A204.1 (cell line): ENCODE results near the gene SERPINE3.

Experiments
- FAIRE-seq: peaks from 2 replicates; lab custom pipeline; 2012; peaks lifted over from hg19 to GRCh38; lab: Jason Lieb, UNC

SERPINE3 gene

GRCh38 chr13:51339354-51339753, at the start of gene SERPINE3:
TSS of gene SERPINE3 (plus strand) at chr13:51339691. CDS start at chr13:51341092, 1,401 bp downstream.
- FAIRE-seq: no peak

- no peak for FAIRE-seq
Measured at GRCh38 chr13:51291341-51291740, 48.1 kb upstream of the SERPINE3 start.

GRCh38 chr13:51292000-51292565, 47.4 kb upstream of the SERPINE3 start:
- FAIRE-seq: no peak

- FAIRE-seq: no peak
Measured at GRCh38 chr13:51297556-51297955, 41.9 kb upstream of the SERPINE3 start.

- no peak for FAIRE-seq
Measured at GRCh38 chr13:51298812-51299211, 40.7 kb upstream of the SERPINE3 start.

GRCh38 chr13:51303063-51303552, 36.4 kb upstream of the SERPINE3 start:
- no peak for FAIRE-seq

GRCh38 chr13:51303882-51304281, 35.6 kb upstream of the SERPINE3 start:
- FAIRE-seq: no peak

GRCh38 chr13:51305271-51305967, 34.1 kb upstream of the SERPINE3 start:
- FAIRE-seq: no peak

GRCh38 chr13:51308781-51309180, 30.7 kb upstream of the SERPINE3 start:
- FAIRE-seq: no peak

- FAIRE-seq: no peak
Measured at GRCh38 chr13:51311231-51311630, 28.3 kb upstream of the SERPINE3 start.

GRCh38 chr13:51311957-51312520, 27.5 kb upstream of the SERPINE3 start:
- no peak for FAIRE-seq

GRCh38 chr13:51313619-51314018, 25.9 kb upstream of the SERPINE3 start:
- FAIRE-seq: no peak

- no peak for FAIRE-seq
Measured at GRCh38 chr13:51317262-51317661, 22.2 kb upstream of the SERPINE3 start.

GRCh38 chr13:51318015-51318414, 21.5 kb upstream of the SERPINE3 start:
- no peak for FAIRE-seq

- no peak for FAIRE-seq
Measured at GRCh38 chr13:51318876-51319275, 20.6 kb upstream of the SERPINE3 start.

- FAIRE-seq: no peak
Measured at GRCh38 chr13:51321836-51322235, 17.7 kb upstream of the SERPINE3 start.

- FAIRE-seq: no peak
Measured at GRCh38 chr13:51322826-51323225, 16.7 kb upstream of the SERPINE3 start.

- no peak for FAIRE-seq
Measured at GRCh38 chr13:51323824-51324511, 15.5 kb upstream of the SERPINE3 start.

- FAIRE-seq: no peak
Measured at GRCh38 chr13:51324714-51325420, 14.6 kb upstream of the SERPINE3 start.

- FAIRE-seq: no peak
Measured at GRCh38 chr13:51325837-51326236, 13.7 kb upstream of the SERPINE3 start.

- no peak for FAIRE-seq
Measured at GRCh38 chr13:51326777-51327176, 12.7 kb upstream of the SERPINE3 start.

GRCh38 chr13:51327961-51328360, 11.5 kb upstream of the SERPINE3 start:
- FAIRE-seq: no peak
